ENCODE data around the gene ENPP1.

The ENPP1 gene

GRCh38 chr6:131920656-131921055 is 112.8 kb downstream of the ENPP1 start:
- Histone ChIP-seq H3K4me1 (no peaks in the 10 kb centered on the region), H3K27me3 (no peaks in the 10 kb centered on the region), H3K36me3 (no peaks in the 10 kb centered on the region), H3K4me3 (ENCODE audit: low read depth, low read length) (no peak overlapping the region), H3K9me3 (no peaks in the 10 kb centered on the region)
- DNase-seq, result no peak
- TF ChIP-seq, protein P1, sequence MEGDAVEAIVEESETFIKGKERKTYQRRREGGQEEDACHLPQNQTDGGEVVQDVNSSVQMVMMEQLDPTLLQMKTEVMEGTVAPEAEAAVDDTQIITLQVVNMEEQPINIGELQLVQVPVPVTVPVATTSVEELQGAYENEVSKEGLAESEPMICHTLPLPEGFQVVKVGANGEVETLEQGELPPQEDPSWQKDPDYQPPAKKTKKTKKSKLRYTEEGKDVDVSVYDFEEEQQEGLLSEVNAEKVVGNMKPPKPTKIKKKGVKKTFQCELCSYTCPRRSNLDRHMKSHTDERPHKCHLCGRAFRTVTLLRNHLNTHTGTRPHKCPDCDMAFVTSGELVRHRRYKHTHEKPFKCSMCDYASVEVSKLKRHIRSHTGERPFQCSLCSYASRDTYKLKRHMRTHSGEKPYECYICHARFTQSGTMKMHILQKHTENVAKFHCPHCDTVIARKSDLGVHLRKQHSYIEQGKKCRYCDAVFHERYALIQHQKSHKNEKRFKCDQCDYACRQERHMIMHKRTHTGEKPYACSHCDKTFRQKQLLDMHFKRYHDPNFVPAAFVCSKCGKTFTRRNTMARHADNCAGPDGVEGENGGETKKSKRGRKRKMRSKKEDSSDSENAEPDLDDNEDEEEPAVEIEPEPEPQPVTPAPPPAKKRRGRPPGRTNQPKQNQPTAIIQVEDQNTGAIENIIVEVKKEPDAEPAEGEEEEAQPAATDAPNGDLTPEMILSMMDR (IDR thresholded peaks at IDR 0.05; ENCODE audit: low read depth, low read length), result no peak

DNA sequence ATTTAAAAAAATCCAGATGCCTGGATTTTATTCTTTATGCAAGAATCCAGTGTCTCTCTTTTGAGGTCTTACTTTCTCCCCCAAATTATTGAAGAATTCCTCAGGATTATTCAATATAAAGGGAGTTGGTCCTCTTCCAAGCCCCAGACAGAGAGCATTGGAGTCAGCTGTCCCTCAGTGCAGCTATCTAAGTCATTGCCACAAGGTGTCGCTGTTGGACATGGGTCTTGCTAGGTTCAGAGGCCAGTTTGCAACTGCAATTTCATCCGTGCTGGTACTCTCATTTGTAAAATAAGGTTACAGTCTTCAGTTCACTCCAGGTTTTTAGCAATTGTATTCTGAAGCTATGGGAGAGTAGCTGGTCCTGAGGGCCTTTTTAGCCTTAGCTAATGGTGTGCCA is 115.5 kb downstream of the ENPP1 start:
- TF ChIP-seq, protein P1 (IDR thresholded peaks at IDR 0.05; ENCODE audit: low read depth, low read length), result peak; percentile 93
- Histone ChIP-seq H3K4me3 (ENCODE audit: low read depth, low read length) (no peak overlapping the region), H3K36me3 (no peaks in the 10 kb centered on the region), H3K9me3 (no peaks in the 10 kb centered on the region), H3K4me1 (no peaks in the 10 kb centered on the region), H3K27me3 (no peaks in the 10 kb centered on the region)
- peak; percentile 71 for DNase-seq

DNA sequence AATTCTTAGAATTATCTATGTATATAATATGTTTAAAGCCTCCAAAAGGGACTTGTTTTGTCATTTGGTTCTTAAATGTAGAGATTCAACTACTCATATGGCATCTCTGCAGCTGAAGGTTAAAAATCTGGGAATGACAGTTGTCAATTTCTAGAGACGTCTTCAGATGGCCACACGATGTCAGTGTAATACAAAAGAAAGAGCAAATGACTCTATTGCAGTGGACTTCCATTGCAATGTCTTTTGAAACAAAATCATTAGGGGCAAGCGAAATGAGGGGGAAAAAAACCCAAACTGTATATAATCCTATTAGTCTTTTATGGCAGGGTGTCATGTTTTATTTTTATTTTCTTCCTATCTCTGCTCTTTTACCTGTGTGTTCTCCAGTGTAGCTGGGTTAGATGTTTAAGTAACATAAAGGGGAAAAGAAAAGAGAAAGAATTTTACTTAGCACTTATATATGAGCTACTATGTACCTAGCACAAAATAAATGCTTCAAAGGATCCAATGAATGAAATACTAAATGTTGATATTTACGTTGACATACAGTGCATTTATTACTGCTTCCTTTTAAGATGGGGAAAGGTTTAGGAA is 117.2 kb downstream of the ENPP1 start:
- no peak for DNase-seq
- no peaks in the 10 kb centered on the region for H3K4me1 ChIP-seq
- H3K27me3 ChIP-seq, result no peaks in the 10 kb centered on the region

DNA sequence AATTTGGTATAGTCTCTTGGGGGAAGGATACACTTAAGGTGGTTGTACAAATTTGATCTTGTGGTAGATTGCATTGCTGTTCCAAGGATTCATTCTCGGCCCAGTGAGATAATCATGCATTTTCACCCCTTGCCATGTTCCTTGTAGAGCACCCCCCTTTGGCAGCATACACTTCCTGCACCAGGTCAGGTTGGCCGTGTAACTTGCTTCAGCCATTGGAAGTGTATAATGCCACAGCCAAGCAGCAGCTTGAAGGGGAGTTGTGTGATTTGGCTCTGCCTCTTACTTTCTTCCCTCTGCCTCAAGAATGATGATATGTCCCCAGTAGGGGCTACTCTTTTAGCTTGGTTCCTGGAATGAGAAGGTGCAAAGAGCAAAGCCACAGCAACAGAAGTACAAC is 121.4 kb downstream of the ENPP1 start:
- H3K9me3 ChIP-seq, result no peaks in the 10 kb centered on the region
- DNase-seq, result no peak
- H3K4me3 ChIP-seq (ENCODE audit: low read depth, low read length), result no peak overlapping the region

More for the DNA sequence above, 117.2 kb downstream of the ENPP1 start:
- TF ChIP-seq, protein P1 (IDR thresholded peaks at IDR 0.05; ENCODE audit: low read depth, low read length), result peak; percentile 48
- no peaks in the 10 kb centered on the region for H3K9me3 ChIP-seq
- no peak overlapping the region for H3K4me3 ChIP-seq (ENCODE audit: low read depth, low read length)
- H3K36me3 ChIP-seq, result no peaks in the 10 kb centered on the region

DNA sequence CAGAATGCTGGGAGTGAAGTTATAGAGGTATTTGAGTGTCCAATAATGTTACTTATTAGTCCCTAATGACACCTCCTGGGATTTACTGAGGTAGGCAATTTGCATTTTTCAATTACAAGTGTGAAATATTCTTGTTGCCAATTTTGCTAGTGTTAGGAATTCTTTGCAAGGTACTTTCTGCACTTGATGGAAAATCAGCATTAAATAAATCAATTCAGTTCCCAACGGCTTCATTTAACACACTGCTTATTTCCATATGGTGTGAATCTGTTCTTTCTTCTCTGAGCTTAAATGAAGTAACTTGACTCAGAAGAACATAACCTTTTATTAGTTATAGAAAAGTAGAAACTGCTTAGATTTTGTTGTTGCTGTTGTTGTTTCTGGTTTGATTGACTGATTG is 122.2 kb downstream of the ENPP1 start:
- DNase-seq, result no peak
- TF ChIP-seq, protein P1 (IDR thresholded peaks at IDR 0.05; ENCODE audit: low read depth, low read length), result no peak
- no peaks in the 10 kb centered on the region for H3K36me3 ChIP-seq
- no peaks in the 10 kb centered on the region for H3K9me3 ChIP-seq
- peaks cover 7% of the 10 kb centered on the region; the same call in 1 of the 2 replicates for H3K27me3 ChIP-seq
- no peaks in the 10 kb centered on the region for H3K4me1 ChIP-seq
- no peak overlapping the region for H3K4me3 ChIP-seq (ENCODE audit: low read depth, low read length)

More for the DNA sequence above, 121.4 kb downstream of the ENPP1 start:
- Histone ChIP-seq H3K4me1 (no peaks in the 10 kb centered on the region), H3K36me3 (no peaks in the 10 kb centered on the region), H3K27me3 (peaks cover 7% of the 10 kb centered on the region; the same call in 1 of the 2 replicates)
- TF ChIP-seq, protein P1 (IDR thresholded peaks at IDR 0.05; ENCODE audit: low read depth, low read length), result no peak; the same call in 1 of the 2 replicates

DNA sequence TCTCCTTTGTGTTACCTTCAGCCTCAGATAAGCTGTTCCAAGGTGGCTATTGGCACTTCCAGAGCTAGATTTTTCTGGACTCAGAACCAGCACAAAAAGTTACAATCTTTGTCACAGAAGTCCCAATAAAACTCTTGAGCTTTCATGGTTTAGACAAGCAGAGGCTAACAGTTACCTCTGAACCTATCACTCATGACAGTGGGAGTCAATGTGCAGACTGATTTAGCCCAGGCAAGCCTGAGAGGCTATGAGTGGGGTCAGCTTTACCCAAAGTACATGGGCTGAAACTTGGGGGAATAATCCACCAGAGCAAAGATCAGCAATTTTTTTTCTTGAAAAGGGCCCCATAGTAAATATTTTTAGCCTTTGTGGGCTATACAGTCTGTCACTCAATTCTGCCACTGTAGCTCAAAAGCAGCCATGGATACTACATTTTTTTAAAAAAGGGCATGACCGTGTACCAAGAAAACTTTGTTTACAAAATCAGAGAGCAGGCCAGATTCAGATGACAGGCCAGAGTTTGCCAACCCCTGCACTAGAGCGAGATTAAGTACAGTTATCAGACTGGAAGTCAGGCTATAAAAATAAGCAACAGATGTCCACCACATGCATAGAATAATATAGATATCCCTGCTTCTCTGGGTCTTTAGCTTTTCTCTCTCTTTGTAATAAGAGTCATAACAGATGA is 123.4 kb downstream of the ENPP1 start:
- H3K9me3 ChIP-seq, result no peaks in the 10 kb centered on the region
- H3K27me3 ChIP-seq, result peaks cover 7% of the 10 kb centered on the region; the same call in 1 of the 2 replicates
- H3K4me1 ChIP-seq, result no peaks in the 10 kb centered on the region
- DNase-seq, result no peak
- H3K4me3 ChIP-seq (ENCODE audit: low read depth, low read length), result no peak overlapping the region
- TF ChIP-seq, protein P1 (IDR thresholded peaks at IDR 0.05; ENCODE audit: low read depth, low read length), result no peak
- H3K36me3 ChIP-seq, result no peaks in the 10 kb centered on the region

Data from BE2C (cell line).